ENCODE data around the gene DCST1.

The DCST1 gene

DNA sequence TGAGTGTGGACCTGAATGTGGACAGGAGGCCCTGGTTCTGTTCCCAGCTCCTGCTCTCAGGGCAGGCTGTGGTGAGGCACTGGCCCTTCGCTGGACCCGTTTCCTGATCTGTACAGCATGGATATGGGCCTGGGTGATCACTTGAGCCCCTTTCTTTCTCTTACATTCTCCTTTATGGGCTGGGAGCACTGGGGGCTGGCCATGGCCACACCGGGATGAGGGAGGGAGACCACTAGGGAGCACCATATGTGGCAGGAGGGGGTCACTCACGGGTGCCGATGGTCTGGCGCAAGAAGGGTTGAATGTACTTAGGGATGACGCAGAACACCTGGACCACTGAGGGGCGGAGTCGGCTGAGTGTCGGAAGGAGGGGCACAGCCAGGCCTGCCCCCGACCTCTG lies 2.7 kb upstream of the DCST1 start:
- no peak for DNase-seq (ENCODE audit: low read depth in 1 of 2, low spot score in 1 of 2)

DNA sequence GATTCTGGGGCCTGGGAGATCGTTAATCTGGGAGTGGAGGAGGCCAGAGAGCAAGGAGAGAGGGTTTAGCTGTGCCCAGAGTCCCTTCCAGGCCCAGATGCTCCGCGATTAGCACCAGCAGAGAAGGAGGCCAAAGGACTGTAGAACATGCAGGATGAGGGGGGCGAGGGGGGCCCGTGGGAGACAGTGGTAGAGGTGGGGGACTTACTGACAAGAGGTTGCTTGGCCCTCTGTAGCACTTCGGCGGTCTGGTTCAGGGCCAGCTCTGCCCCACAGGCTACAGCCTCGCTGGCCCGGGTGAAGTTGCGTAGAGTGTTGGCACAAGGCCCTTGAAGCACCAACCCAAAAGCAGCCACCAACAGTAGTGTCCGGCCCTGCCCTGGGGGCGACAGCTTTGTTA lies 738 bp upstream of the DCST1 start:
- DNase-seq (ENCODE audit: low read depth in 1 of 2, low spot score in 1 of 2), result no peak

- no peak for DNase-seq (ENCODE audit: low read depth in 1 of 2, low spot score in 1 of 2)
Observed at GRCh38 chr1:155034318-155035208, 939 bp downstream of the DCST1 start.

- DNase-seq (ENCODE audit: low read depth in 1 of 2, low spot score in 1 of 2), result no peak
Observed at GRCh38 chr1:155035936-155036335, 2.3 kb downstream of the DCST1 start.

DNA sequence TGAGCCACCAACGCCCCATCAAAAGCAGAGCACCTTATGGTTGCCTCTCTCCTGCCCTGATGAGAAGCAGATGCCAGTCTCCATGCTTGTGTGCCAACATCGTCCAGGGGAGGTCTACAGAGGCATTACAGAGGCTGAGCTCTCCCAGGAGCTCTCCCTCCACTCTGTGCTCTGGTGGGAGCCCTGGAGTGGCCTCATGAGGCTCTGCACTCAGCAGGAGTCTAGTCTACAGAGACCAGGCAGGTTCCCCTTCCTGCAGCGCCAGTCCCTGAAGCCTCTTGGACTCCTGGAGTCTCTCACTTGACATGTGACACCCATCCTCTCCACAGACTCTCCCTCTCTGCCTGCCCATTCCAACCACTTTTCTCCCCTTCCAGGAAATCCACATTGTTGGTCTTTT lies 3.4 kb downstream of the DCST1 start:
- no peak for DNase-seq (ENCODE audit: low read depth in 1 of 2, low spot score in 1 of 2)

DNA sequence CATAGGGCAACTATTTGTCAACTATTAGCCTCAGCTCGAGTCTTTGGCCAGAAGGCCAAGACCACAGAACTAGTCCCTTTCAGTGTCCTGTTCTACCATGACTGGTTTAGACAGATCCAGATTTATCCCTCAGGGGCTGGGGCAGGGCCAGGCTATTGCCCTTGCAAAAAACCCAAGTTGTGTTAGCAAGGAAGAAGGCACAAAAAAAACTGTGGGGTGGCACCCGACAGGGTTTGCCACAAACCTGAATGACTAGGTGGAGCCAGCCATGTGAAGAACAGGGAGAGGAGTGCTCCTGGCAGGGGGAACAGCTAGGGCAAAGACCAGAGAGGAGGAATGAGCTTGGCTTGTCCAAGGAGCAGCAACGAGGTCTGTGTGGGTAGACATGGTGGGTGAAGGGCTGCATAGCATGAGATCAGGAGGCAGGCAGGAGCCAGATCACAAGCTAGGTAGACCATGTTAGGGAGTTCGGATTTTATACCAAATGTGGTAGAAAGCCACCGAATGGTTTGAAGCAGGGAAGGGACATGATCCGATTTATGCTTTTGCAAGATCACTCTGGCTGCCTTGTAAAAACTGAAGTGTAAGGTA lies 4.3 kb downstream of the DCST1 start:
- no peak for DNase-seq (ENCODE audit: low read depth in 1 of 2, low spot score in 1 of 2)

DNA sequence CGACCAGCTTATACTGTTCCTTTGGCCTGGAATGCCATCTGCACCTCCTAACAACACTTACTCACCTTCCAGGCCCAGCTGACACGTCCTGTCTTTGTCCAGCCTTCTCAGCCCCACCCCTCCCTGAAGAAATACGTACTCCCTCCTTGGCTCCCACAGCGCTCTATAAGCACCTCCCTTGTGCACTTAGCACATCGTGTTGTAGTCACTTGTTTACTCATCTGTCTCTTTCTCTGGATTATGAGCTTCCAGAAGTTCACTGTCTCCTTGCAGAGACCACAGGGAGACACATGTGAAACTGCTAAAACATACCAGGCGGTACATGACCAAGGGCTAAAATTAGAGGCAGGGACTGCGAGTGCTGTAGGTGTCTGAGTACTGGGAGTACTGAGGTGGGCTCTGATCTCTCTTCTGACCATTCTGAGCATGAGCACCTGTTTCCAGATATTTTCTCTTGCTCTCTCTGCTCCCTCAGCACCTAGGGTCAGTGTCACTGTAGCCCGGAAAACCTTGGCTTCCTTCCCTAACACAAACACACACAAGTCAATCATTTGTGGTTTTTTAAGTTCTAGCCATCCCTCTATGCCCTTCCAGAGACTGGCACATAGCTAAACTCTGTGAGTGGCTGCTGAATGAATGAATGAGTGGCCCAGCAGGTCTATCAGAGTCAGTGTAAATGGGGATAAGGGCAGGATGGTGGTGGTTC lies 5.1 kb downstream of the DCST1 start:
- DNase-seq (ENCODE audit: low read depth in 1 of 2, low spot score in 1 of 2), result no peak

DNA sequence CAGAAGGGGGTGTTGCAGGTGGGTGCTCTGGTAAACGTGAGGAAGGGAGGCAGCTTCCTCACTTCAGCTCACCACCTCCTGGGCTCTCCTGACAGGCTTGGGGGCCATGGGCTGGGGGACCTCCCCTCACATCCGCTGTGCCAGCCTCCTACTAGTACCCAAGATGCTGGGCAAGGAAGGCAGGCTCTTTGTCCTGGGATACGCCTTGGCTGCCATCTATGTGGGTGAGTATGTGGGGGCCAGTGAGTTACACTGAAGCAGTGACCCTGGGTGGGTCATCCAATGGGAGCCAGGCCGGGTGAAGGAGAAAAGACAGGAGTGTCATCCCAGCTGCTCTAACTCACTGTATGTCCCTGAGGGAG lies 5.7 kb downstream of the DCST1 start:
- DNase-seq (ENCODE audit: low read depth in 1 of 2, low spot score in 1 of 2), result no peak

GRCh38 chr1:155040358-155041093 lies 6.9 kb downstream of the DCST1 start:
- no peak for DNase-seq (ENCODE audit: low read depth in 1 of 2, low spot score in 1 of 2)

- no peak for DNase-seq (ENCODE audit: low read depth in 1 of 2, low spot score in 1 of 2)
Observed at GRCh38 chr1:155042789-155043188, 9.2 kb downstream of the DCST1 start.

DNA sequence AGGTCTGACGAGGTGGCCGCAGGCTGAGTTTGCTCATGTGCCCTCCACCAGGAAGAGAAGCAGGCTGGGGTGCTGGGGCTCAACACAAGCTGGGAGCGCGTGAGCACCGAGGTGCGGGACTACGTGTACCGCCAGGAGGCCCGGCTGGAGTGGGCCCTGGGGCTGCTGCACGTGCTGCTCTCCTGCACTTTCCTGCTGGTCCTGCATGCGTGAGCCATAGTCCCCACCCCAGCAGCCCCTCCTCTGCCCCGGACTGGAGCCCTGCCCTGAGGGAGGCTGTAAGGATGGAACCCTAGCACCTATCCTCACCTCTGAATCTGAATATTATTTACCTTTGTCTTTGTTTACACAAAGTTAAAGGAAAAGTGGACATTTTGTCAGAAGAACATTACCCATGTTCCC lies 9.7 kb downstream of the DCST1 start:
- DNase-seq (ENCODE audit: low read depth in 1 of 2, low spot score in 1 of 2), result no peak

DNA sequence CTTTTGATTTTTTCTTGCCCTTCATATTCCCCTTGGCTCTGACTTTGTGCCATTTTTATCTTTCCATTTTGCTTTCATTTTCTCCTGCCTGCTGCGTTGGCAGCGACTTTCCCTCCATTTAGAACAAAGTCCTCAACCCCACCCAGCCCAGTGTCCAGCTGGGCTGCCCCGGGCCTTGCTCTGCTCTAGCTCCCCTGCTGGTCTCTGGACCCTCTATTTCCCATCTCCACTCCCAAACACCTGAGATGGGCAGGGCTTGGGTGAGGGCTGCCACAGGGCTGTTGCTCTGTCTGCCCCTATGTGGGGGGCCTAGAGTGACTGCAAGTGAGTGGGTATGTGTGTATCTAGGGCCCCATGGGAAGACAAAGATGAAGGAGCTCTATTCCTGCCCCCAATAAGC lies 10.2 kb downstream of the DCST1 start:
- DNase-seq (ENCODE audit: low read depth in 1 of 2, low spot score in 1 of 2), result no peak

GRCh38 chr1:155044365-155044764 lies 10.7 kb downstream of the DCST1 start:
- DNase-seq (ENCODE audit: low read depth in 1 of 2, low spot score in 1 of 2), result no peak

- DNase-seq (ENCODE audit: low read depth in 1 of 2, low spot score in 1 of 2), result peak in 1 of 2 donors; percentile 12
Observed at GRCh38 chr1:155044812-155045657, 11.4 kb downstream of the DCST1 start.

DNA sequence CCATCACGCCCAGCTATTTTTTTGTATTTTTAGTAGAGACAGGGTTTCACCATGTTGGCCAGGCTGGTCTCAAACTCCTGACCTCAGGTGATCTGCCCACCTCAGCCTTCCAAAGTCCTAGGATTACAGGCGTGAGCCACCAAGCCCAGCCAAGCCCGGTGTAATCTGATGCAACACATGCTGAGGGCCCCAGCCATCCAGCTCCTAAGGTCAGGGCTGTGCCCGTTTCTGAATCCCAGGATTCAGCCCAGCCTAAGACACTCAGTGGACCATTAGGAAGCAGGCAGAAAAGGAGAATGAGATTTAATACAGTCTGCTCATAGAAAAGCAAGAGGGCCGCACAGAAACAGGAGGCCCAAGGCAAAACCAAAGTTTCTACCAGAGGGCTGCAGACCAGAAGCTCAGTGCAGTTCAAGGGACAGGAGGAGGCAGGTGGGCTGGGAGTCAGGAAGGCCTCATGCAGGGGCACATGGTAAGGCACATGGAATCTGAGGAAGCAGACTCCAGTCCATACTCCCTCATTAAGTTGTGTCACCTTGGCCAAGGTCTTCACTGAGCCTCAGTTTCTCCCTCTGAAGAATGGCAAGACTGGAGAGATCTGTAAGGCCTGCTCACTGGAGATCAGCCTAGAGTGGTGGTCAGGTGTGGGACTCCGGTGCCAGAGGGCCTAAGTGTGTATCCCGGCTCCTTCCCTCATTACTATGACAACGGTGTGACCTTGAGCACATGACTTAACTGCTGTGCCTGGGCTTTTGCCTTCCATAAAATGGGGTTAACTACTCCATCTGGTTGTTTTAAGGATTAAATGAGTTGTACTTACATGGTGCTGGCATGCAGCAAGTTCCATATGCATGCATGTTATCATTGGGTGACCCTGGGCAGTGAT lies 15.1 kb downstream of the DCST1 start:
- no peak for DNase-seq (ENCODE audit: low read depth in 1 of 2, low spot score in 1 of 2)

- DNase-seq (ENCODE audit: low read depth in 1 of 2, low spot score in 1 of 2), result no peak
Observed at GRCh38 chr1:155049651-155050559, 16.3 kb downstream of the DCST1 start.

DNA sequence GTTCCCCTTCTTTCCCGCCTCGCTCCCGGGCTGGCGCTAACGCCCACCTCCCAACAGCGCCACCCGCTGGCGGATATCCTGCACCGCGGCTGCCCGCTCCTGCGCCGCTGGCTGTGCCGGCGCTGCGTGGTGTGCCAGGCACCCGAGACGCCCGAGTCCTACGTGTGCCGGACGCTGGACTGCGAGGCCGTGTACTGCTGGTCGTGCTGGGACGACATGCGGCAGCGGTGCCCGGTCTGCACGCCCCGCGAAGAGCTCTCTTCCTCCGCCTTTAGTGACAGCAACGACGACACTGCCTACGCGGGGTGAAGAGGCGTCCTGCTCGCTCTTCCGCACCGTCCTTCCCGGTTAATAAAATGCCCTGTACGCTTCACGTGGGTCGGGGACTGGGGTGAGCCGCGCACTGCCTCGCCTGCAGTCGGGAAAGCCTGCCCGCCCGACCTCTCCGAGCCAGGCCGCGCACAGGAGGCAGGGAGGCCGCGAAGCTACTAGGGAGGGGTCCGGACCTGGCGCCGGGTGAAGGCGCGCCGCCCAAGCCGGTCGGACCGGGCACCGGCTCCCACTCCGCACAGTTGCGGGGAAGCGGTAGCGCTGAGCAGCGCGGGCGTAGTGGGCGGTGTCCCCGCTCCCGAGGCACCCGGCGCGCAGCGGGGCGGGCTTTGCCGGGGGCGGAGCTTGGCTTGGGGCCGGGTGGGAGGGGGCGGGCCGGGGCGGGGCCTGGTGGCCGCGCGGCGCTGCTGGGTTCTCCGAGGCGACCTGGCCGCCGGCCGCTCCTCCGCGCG lies 17.1 kb downstream of the DCST1 start, which contains the start of gene ADAM15:
Gene ADAM15, plus strand, starts transcription at position 757 of the 782 bp plus-strand sequence. CDS start 71 bp downstream, outside the sequence.
- DNase-seq (ENCODE audit: low read depth in 1 of 2, low spot score in 1 of 2), result peak; percentile 68 to 72

- no peak for DNase-seq (ENCODE audit: low read depth in 1 of 2, low spot score in 1 of 2)
Observed at GRCh38 chr1:155051342-155051776, 17.7 kb downstream of the DCST1 start.
